Fibroblast of skin of right biceps (primary cell): ENCODE results near the gene WDR86.
A peak's percentile ranks its signal among the peaks of the same experiment; 100 is the strongest.

Experiments used
- DNase-seq: peaks from one replicate; pipeline ENCODE4 v3.0.0-alpha.2; 2013

Gene WDR86

GRCh38 chr7:151439855-151440798, 30.3 kb upstream of the WDR86 start, which contains the start of gene CRYGN:
Gene CRYGN (minus strand): TSS chr7:151440141. CDS start chr7:151439917, 224 bp downstream.
- DNase-seq = no peak

GRCh38 chr7:151438864-151439601, 29.2 kb upstream of the WDR86 start:
- DNase-seq = no peak

- DNase-seq = no peak
Observed at GRCh38 chr7:151437866-151438516, 28.2 kb upstream of the WDR86 start.

GRCh38 chr7:151437159-151437553, 27.3 kb upstream of the WDR86 start:
- no peak for DNase-seq

- DNase-seq = no peak
Observed at GRCh38 chr7:151436446-151437158, 26.8 kb upstream of the WDR86 start.

- DNase-seq = no peak
Observed at GRCh38 chr7:151435971-151436370, 26.1 kb upstream of the WDR86 start.

DNA sequence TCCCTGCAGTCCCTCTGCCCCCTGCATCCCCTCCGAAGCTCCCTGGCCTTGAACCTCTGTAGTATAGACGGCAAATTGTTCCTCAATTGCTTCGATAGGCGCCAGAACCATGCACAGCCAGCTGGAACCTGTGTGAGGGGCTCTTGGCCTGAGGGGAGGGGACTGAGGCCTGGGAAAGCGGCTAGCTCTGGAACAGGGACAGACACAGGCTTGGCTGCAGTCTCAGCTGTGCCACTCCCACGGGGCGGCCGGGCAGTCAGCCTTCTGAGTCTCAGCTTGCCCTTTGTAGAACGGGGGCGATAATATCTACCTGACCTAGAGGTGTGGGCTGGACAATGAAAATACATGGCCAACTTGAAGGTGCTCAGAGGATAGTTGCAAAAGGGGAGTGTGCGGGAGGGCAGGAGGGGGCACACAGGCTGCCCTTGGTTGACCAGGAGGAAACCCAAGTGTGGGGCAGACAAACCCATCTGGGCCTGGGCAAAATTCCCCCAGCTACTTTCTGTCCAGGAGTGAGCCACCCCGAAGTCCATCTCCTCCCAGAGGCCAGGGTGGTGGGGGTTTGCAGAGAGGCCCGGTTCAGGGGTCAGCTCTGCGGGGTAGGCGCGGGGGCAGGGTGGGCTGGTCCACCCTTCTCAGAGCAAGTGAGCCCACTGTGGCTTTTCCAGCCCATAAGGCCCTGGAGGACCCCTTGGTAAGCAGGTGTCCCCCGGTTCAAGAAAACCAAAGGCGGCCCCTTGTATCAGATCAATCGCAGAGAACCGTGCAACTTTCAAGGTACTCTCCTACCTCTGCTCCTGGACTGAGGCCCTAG, 25.5 kb upstream of the WDR86 start:
- no peak for DNase-seq

DNA sequence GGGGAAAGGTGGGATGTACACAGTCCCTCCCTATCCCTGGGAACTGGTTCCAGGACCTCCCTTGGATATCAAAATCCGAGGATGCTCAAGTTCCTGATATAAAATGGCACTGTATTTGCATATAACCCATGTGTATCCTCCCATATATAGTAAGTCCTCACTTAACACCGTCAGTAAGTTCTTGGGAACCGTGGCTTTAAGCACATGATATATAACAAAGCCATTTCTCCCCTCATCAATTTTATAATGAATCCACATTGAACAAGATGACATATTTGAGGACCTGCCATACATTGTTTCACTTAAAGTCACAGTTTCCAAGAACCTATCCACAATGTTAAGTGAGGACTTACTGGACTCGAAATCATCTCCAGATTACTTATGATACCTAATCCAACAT, 24.7 kb upstream of the WDR86 start:
- no peak for DNase-seq

DNA sequence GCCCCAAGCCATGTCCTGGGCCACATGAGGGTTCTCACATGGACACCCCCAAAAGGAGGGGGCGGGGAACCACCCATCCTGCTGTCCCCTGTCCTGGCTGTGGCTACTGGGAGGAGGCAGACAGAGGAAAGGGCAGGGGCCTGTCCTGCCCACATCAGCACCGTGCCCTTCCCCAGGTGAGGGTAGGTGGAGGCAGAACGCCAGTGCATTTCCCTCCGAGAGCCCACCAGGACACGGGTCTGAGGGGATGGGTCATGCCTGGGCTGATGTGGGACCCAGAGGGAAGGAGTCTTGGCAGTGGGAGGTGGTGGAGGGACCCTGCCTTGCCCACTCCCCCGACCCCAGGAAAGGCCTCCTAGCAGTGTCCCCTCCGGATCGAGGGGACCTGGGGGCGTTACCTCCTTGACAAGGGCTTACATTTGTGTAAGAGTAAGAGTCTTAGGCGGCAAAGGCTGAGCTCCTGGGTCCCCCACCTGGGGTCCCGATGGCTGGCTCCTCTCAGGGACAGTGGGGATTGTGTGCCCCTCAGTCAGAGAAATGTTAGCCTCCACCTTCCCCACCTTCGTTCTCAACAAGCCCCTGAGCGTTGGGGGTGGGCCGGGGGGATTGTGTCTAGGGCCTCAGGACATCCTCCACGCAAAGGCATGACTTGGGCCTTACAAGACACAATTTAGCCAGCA, 24.0 kb upstream of the WDR86 start:
- DNase-seq = no peak

- DNase-seq = no peak
Observed at GRCh38 chr7:151432658-151433521, 23.1 kb upstream of the WDR86 start.

DNA sequence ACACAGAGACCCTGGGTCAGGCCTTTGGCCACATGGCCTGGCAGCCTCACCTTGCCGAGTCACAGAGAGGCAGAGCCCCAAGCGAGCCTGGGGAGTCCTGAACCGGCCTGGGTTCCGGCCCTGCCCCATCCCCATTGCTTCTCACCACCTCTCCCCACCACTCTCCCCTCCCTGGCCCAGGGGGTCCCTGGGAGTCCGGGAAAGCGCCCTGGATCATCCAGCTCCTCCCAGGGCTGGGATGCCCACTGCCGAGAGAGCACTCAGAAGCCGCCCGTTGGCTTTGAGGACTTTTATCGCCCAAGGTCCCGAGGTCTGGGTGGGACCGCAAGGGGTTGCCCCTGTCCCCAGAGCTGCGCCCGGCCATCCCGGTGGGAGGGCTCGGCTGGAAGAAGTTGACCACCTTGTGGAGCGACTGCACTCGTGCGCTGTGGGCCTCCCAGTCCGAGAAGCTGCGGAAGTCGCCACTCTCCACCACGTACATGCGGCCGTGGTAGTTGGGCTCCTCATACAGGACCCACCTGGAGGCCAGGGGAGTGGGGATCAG, 22.0 kb upstream of the WDR86 start:
- DNase-seq = no peak

GRCh38 chr7:151431281-151431767, 21.5 kb upstream of the WDR86 start:
- DNase-seq = no peak

- DNase-seq = no peak
Observed at GRCh38 chr7:151430391-151431205, 20.8 kb upstream of the WDR86 start.

DNA sequence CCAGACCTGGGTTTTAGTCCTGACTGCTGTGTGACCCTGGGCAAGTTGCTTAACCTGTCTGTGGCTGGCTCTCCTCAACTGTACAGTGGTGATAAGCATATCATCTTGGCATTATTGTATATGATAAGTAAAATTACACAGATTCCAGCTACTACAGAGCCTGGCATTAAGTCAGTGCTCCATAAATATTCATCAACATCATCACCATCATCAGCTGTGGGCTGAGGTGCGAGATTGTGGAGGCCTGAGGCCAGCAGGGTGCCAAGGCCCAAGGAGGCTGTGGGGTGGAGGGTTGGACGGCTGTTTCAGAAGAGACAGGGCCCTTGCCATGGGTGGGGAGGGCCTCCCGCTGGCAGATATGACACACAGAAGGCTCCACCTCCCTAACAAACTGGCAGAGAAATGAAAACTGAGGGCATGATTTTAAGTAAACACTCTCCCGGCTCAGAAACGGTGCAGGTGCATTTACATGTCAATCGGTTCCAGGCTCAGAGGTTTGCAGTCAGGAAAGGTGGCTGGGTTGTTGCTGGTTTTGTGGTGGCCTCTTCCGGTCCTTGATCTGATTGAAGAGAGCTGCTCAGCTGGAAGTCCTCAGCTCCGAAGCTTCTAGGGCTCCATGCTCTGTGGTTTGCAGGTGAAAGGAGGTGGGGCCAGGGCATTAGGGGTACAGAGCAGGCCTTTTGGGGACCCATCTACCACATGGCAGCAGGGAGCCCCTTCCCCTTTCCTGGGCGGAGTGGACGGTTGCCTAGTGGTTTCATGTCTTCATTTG, 19.9 kb upstream of the WDR86 start:
- DNase-seq = no peak

GRCh38 chr7:151429237-151429559, 19.4 kb upstream of the WDR86 start:
- DNase-seq = no peak

GRCh38 chr7:151428378-151429236, 18.8 kb upstream of the WDR86 start:
- DNase-seq = peak; percentile 65

- DNase-seq = no peak
Observed at GRCh38 chr7:151427705-151428377, 18.0 kb upstream of the WDR86 start.
